ENCODE results near the gene PRKN. TPM values are rescaled to one million over a fixed set of nuclear protein-coding genes. Genes with fewer than 3 reads are reported as not detected.

Gene PRKN
- polyA plus RNA-seq, 3 donors: 0.41 to 16.8 (median 2.1) TPM

DNA sequence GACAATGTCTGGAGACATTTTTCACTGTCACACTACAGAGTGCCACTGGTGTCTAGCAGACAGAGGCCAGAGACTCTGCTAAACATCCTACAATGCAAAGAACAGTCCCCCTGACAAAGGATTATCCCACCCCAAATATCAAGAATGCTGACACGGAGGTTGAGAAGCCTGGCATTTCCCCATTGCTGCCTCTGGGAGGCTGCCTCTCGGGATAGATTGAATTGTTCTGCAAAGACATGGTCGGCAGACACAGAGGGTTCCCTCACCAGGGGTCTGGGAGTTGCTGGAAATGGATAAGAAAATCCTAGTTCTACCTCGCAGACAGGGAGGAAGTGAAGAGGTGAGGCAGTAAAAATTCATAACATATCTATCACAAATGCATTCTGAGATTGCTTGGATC lies 1287.3 kb downstream of the PRKN start:
- no peak overlapping the region for H3K27ac ChIP-seq (ENCODE audit: low read depth, low read length)
- WGBS, 3 donors: 87 to 94% (median 92%) methylated on average over 4 of the region's 4 CpGs

DNA sequence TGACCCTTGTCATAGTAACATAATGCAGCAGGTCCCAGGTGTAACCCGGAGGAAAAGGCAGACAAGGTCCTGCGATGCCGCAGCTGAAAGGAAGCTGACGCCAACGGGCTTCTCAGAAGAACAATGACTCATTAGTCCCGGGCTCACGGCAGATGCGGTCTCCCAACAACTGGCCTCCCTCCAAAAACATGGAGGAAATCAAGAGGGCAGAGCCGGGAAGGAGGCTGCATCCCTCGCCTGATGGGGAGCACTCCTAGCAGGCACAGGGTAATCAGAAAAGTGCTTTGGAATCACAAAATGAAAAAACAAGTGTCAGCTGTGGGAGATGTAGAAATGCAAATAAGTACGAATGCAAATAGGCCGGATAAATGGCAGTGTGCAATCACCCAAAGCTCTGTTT lies 1288.5 kb downstream of the PRKN start:
- H3K27ac ChIP-seq (ENCODE audit: low read depth, low read length): no peak overlapping the region
- 45 to 58% (median 52%) methylated on average over 12 of the region's 12 CpGs for WGBS, 3 donors

DNA sequence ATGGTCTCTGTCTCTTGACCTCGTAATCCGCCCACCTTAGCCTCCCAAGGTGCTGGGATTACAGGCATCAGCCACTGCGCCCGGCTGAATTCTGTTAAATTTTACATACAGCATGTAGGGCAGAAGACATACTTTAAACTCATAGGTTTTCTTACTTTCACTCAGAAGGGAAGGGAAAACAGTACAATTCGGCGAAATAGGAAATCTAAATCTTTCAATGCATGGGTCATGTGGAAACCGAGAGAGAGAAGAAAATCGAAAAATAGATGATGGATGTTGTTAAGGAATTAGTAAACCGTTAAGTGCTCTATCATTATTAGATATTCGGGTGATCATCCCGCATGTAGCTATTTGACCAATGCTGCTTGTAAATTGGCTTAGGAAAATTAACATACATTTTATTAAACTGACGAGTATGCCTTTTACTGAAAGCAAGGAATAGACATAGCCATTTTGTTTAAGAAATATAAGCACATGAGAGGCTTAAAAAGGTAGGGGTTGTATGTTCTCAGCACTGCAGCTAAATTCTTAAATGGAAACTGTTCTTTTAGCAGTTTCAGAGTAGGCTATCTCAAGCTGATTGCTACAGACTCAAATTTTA lies 1289.0 kb downstream of the PRKN start:
- H3K27ac ChIP-seq (ENCODE audit: low read depth, low read length): no peak overlapping the region
- 88 to 93% (median 90%) methylated on average over 12 of the region's 12 CpGs for WGBS, 3 donors

DNA sequence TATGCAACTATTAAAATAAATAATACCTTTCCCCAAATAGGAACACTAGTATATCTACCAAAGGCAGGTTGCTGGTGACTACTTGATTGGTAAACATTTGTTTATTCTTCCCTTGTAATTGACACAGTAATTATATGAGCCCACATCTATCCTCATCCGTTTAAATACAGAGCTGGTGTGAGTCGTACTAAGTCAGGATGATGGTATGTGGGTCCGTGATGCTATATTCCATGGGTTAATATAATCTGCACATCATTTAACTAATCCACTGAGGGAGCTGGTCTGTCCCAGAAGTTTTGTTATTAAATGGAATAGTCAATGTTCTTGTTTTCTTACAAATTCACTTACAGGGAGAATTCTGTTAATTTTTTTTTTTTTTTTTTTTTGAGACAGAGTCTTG lies 1289.7 kb downstream of the PRKN start:
- no peak overlapping the region for H3K27ac ChIP-seq (ENCODE audit: low read depth, low read length)
- 93 to 96% (median 96%) methylated on average over 3 of the region's 3 CpGs for WGBS, 3 donors

DNA sequence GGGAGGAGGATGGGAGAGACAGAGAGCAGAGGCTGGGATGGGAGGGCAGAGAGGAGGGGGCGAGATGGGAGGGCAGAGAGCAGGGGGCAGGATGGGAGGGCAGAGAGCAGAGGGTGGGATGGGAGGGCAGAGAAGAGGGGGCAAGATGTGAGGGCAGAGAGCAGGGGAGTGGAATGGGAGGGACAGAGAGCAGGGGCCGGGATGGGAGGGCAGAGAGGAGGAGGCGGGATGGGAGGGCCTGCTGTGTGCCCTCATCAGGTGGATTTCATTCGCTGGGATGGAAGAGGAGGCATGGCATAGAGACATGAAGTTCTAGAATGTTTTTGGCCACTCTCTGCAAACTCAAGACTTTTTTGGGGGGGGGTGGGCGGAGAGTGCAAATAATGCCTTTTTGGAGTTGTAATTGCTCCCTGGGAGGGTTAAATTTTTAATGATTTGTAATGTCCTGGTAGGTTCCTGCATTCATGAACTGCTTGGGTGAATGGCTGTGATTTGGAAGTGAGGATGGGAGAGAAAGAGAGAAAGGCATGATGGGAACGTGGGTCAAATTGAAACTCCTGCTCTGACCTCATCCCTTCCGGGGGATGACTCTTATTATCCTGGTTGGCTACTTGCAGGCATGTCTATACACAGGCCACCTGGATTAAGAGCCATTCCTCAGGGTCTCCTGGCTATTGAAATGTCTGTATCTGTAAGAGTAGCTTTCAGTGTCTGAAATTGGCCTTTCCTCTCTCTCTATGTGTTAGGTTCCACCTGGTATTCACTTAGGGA lies 1291.3 kb downstream of the PRKN start:
- 85 to 87% (median 86%) methylated on average over 6 to 7 of the region's 7 CpGs for WGBS, 3 donors

DNA sequence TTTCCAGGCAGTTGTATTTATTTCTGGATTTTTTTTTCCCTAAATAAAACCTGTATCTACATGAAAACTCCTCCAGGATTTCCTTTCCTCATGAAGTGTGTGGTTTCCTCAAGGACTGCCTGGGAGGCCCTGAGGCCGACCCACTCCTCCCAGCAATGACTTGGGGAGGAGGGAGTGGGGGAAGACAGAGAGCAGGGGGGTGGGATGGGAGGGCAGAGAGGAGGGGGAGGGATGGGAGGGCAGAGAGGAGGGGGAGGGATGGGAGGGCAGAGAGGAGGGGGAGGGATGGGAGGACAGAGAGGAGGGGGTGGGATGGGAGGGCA lies 1291.9 kb downstream of the PRKN start:
- H3K27ac ChIP-seq (ENCODE audit: low read depth, low read length): no peak overlapping the region
- WGBS, 3 donors: 21 to 35% (median 26%) methylated on average over 1 of the region's 1 CpG

More for the DNA sequence above, 1291.3 kb downstream of the PRKN start:
- no peak overlapping the region for H3K27ac ChIP-seq (ENCODE audit: low read depth, low read length)

DNA sequence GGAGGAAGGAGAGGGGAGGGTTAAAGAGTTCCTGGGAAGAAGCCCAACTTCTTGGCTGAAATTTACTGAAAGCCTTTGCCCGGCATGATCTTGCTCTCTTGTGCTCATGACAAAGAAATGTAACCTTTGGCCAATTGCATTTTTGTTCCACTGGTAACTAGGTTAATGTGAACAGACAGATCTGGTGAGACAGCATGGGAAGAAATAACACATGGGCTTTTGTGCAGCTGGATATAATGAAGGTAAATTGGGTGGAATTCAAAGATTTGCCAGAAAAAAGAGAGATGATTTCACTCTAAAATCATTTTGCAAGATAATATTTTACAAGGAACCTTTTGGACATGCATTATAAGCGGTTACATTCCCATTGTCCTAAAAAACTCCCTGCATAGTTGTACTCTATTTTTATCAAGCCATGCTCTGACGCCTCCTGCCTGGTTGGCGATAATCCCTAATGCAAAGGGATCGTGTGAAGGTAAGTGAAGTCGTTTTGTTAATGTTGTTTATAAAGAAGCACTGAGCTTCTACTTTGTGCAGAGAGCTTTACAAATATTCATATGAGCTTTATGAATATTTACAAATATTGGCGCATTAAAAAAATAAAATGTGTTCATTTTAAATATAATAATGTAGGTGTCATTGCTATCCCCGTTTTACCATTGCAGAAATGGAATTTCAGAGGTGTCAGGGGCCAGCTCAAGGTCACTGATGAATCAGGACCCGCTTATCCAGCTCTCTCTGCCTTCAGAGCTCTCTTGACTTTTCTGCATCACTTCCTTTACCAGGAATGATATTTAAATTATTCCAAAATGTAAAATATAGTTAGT lies 1292.4 kb downstream of the PRKN start:
- no peak overlapping the region for H3K27ac ChIP-seq (ENCODE audit: low read depth, low read length)
- WGBS, 3 donors: 18 to 44% (median 41%) methylated on average over 9 of the region's 9 CpGs

DNA sequence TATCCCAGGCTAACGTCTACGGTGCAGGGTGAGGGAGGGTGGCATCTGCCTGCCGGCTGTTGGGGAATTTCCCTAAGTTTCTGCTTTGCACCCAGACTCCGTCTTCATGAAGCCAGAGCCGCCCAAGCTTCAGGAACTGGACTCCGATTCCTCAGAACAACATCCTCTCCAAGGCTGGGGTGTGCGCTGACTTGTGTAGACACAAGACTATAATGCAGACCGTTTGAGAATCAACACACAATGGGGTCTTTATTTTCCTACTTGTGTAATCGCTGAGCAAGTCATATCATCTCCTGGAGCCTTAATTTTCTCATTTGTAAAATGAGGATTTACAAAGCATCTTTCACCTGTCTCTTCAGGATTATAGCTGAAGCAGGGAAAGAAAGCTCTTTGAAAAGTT lies 1293.2 kb downstream of the PRKN start:
- WGBS, 3 donors: 22 to 56% (median 45%) methylated on average over 9 of the region's 9 CpGs
- no peak overlapping the region for H3K27ac ChIP-seq (ENCODE audit: low read depth, low read length)

DNA sequence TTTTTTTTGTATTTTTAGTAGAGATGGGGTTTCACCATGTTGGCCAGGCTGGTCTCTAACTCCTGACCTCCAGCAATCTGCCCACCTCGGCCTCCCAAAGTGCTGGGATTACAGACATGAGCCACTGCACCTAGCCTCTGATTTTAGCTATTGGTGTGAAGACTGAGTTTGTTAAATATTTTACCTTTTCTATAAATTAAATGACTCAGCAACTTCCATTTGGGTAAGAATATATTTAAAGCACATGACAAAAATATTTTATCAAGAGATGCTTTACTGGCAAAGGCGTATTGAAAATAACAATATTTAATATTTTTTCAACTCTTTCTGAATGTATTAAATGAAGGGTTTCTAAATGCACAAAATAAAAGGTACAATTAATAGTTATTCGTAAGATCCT lies 1295.0 kb downstream of the PRKN start:
- 90 to 96% (median 92%) methylated on average over 3 of the region's 3 CpGs for WGBS, 3 donors
- H3K27ac ChIP-seq (ENCODE audit: low read depth, low read length): no peak overlapping the region

DNA sequence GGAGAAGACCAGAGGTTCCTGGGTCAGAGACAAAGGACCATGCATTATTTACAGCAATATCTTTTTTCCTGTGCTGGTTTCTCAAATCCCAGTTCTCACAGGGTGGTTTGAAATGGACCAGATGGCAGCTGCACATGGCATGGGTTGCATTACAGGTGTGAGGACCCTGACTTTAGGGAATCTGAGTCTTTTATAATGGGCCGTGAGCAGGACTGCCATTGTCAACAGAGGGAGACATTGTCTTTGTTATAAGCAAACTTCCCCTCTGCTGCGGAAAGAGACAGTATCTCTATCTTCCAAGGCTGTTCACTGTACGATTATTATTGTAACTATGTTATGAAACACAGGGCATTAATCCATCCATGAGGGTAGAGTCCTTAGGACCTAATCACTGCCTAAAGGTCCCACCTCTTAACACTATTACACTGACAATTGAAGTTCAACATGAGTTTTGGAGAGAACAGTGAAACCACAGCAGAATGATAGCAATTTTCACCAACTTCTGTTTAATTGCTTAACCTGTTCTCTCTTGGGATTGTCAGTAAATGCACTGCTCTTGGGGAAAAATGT lies 1297.6 kb downstream of the PRKN start:
- 72 to 82% (median 80%) methylated on average over 3 of the region's 3 CpGs for WGBS, 3 donors

DNA sequence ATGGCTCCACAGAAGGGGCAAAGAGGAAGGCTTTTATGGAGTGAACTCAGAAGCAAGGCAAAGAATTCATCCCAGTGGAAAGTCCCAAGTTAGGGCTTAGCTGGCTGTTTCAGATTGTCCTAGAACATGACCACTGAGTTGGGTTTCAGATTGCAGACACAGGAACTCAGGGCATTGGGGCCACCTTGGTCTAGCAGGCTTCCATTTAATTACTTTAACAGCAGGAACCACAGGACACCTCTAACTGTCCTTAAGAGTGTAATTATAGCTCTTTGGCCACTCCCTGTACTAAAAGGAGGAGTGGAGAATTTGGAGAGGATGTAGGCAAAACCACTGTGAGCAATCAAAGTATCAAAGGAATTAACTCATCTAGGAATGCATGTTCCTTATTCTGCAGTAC lies 1303.1 kb downstream of the PRKN start:
- no peak overlapping the region for H3K27ac ChIP-seq (ENCODE audit: low read depth, low read length)

More for the DNA sequence above, 1297.6 kb downstream of the PRKN start:
- H3K27ac ChIP-seq (ENCODE audit: low read depth, low read length): no peak overlapping the region

DNA sequence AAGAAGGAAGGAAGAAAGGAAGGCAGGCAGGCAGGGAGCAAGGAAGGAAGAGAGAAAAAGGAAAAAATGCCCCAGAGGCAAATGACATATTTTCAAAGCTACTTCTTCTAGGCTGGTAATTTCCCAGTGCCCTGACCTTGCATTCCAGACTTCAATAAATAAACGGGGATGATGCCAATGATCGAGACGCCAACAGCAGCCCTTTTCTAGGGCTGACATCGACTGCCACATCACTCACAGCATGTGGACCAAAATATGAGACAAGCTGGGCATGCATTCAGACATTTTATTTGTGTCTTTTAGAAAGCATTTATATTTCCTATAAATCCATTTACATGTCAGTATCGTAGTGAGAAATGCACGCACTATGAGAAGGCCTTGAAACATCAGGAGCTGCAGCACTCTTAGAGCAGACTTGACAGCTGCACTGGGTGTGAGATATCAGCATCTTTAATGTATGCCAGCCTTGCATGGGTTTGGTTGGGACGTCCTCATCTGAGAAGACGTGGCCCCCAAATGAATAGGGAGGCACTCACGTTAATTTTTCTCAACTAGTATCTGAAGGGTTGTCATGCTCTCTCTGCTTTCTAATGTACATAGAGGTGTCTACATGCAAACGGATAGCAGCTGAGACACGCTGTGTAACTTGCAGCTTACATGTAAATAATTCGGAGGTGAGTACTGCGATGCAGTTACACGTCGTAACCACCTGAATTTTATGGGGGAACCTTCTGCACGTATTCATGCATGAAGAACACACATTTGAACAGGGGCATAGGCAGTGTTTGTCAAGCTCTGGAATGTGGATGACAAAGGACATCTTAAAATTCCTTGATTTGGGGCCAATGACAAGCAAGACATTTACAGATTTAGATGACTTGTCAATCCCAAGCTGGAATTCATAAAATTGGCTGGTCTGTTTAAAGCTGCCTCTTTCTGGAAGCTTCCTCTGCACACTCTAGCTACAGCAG lies 1304.6 kb downstream of the PRKN start:
- no peak overlapping the region for H3K27ac ChIP-seq (ENCODE audit: low read depth, low read length)
- WGBS, 3 donors: 60 to 87% (median 83%) methylated on average over 16 of the region's 16 CpGs

DNA sequence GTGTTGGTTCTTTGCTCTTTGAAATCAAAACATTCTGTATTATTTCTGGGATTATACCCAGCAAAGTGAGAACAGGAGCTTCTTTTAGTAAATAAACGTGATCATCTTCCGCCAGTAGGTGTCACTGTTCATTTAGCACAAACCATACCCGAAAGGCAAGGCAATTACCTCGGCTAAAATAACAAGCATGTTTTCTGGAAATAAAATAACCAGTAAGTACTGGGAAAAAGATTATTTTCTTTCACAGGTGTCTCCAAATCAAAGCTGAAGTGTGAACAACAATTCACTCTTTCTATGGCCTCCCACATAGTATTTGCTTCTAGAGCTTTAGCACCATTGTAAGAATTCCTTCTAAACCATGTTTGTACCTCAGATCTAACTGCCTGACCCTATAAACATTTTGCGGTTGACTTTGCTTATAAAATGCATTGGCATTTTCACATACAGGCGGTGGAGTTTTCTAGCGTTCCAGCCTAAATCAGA lies 1309.1 kb downstream of the PRKN start:
- 9 to 24% (median 22%) methylated on average over 7 of the region's 7 CpGs for WGBS, 3 donors
- H3K27ac ChIP-seq (ENCODE audit: low read depth, low read length): no peak overlapping the region

DNA sequence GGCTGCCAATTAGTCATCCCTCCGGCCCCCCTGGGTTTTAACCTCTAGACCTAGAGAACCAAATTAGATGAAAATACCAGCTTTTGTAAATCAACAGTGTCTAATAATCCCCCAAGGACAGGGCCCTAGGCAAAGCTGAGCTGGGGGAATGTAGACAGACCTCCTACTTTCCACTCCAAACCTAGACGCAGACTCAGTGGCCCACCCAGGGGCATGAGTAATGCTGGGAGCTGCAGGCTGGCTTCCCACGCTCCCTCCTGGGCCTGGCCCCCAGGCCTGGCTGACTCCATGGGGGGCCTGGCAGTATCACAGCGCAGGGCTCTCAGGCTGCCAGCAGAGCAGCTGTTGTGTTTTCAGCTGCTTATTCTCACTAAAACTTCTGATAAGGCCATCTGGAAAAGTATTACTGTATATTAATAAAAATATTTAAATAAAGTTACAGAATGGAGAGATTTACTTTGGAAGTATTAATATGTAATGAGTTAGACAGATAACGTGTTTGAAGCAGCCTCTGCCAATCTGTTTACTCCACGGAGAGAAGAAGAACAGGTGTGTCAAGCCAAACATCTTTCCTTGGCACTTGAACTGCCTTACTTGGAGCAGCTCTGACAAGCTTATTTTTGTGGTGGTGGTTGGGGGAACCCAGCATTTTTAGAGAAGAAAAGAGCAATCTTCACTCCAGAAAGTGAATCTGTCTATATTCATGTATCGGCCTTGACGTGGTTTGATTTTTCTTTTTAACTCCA lies 1309.7 kb downstream of the PRKN start:
- H3K27ac ChIP-seq (ENCODE audit: low read depth, low read length): no peak overlapping the region
- WGBS, 3 donors: 10 to 50% (median 39%) methylated on average over 8 of the region's 8 CpGs

DNA sequence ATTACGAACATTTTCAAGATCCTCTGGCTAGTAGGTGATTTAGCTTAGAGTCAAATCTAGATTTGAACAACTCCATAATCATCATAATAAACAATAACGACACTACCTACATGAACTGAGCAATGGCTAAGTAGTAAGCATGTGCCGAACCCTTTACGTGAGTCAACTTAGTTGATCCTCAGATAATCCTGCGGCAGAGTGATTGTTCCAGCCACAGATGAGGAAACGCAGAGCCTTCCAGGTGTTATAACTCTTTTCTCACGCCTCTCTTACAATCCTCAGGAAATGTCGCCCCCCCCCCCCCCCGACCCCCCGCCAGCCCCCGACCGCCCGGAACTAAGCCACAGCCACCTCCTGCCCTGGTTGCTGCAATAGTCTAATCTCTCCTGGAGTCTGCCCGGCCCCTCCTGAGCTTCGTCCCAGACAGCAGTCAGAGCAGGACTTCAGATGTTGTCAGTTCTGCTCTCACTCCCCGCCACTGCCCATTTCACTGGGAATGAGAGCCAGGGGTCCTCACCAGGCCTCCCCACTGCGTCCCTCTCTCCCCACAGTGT lies 1312.2 kb downstream of the PRKN start:
- no peak overlapping the region for H3K27ac ChIP-seq (ENCODE audit: low read depth, low read length)
- 45 to 62% (median 53%) methylated on average over 15 to 17 of the region's 17 CpGs for WGBS, 3 donors

DNA sequence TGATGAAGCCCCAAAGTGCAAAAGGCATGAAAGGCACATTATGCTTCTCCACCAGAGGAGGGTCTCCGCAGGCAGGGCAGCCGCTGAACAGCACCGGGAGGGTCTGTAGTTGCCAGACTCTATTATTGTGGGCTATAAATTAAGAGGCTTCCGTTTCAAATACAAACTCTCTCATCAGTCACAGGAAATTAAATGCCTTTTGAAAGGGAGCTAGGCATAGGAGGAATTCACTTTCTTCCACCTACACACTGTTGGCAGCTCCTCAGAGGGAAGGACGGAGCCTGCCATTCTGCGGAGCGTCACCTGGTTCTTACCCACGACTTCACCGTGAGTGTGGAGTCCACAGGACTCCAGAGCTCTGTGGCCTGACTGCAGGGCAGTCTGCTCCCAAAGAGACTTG lies 1312.9 kb downstream of the PRKN start:
- H3K27ac ChIP-seq (ENCODE audit: low read depth, low read length): no peak overlapping the region
- WGBS, 3 donors: 43 to 68% (median 64%) methylated on average over 9 of the region's 9 CpGs

DNA sequence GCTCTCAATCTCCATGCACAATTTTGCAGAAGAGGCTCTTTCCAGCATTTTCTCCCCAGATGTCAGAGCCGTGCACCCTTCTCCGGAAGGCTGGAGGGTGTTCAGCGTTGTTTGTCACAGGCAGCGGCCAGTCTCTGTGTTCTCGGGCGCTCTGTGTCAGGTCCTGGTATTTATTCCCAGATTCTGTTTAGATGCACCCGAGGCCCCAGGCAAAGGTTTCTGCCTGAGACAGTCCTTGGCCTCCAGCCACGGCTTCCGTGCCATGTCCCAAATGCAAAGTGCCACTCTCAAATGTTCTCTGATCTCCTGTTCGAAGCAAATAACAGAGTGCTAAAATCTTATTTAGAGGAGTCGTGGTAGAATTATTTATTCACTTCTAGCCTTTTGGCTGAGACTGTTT lies 1313.4 kb downstream of the PRKN start:
- 35 to 84% (median 78%) methylated on average over 11 of the region's 11 CpGs for WGBS, 3 donors
- no peak overlapping the region for H3K27ac ChIP-seq (ENCODE audit: low read depth, low read length)

Measured in adipose tissue (tissue), 3 donors.